SK-N-SH (cell line): ENCODE data around the gene OR2J2. TPM values are rescaled to one million over a fixed set of nuclear protein-coding genes. Genes with fewer than 3 reads are reported as not detected.

Experiments used
- CTCF ChIA-PET: fragments of 300-600, 350-600 bp; formaldehyde crosslinking; extraction: SDS; loops from one replicate; lab custom pipeline; 2021; lab: Yijun Ruan, JAX
- POLR2A ChIA-PET: fragments of 350-600 bp; sonication (Branson Sonifier 250); formaldehyde crosslinking; extraction: SDS; loops from one replicate; lab custom pipeline; 2020; ENCODE audit warnings: antibody characterized with exemption, inconsistent platforms; lab: Yijun Ruan, JAX
- DNase-seq: peaks from one replicate; pipeline ENCODE4 v3.0.0; 2012
- H2AFZ ChIP-seq: fragments of 200-600 bp; sonication (generic); 2 replicates; pipeline ENCODE4 v1.8.1; 2016; ENCODE audit warnings: antibody characterized with exemption, mild to moderate bottlenecking, low read depth
- H3F3A ChIP-seq: fragments of 200-600 bp; sonication (generic); replicated peaks from 2 replicates; pipeline ENCODE3; 2016; ENCODE audit warnings: antibody characterized with exemption, mild to moderate bottlenecking; ENCODE audit not compliant: insufficient read depth
- H3K27ac ChIP-seq, 2 experiments: fragments of 200-500 bp in 1 of 2; fragments of 200-600 bp in 1 of 2; sonication (Bioruptor generic) in 1 of 2; sonication (generic), shearing (Covaris generic) in 1 of 2; 2 replicates each; pipeline versions ENCODE4 v1.5.1 to v1.6.1; 2014 to 2016; ENCODE audit warnings: low read depth in 2 of 2, inconsistent platforms in 1 of 2, low read length in 1 of 2, mild to moderate bottlenecking in 1 of 2, mixed read lengths in 1 of 2
- H3K27me3 ChIP-seq: fragments of 200-600 bp; sonication (generic), shearing (Covaris generic); 2 replicates; pipeline ENCODE4 v1.6.1; 2016; ENCODE audit warnings: mixed run types; ENCODE audit not compliant: insufficient read depth
- H3K36me3 ChIP-seq, 2 experiments: fragments of 200-500 bp in 1 of 2; fragments of 200-600 bp in 1 of 2; sonication (Bioruptor generic) in 1 of 2; sonication (generic) in 1 of 2; replicated peaks in 1 of 2; 2 replicates each; pipeline versions ENCODE3 to v1.5.1; 2014 to 2016; ENCODE audit warnings: low read length in 1 of 2, mild to moderate bottlenecking in 1 of 2; ENCODE audit not compliant: insufficient read depth in 2 of 2, control insufficient read depth in 1 of 2
- H3K4me1 ChIP-seq, 2 experiments: fragments of 200-500 bp in 1 of 2; fragments of 200-600 bp in 1 of 2; sonication (Bioruptor generic) in 1 of 2; sonication (generic), shearing (Covaris generic) in 1 of 2; 2 replicates each; pipeline versions ENCODE4 v1.5.1 to v1.6.1; 2014 to 2016; ENCODE audit warnings: low read depth in 1 of 2, low read length in 1 of 2, mixed run types in 1 of 2; ENCODE audit not compliant: insufficient read depth in 2 of 2, control insufficient read depth in 1 of 2
- H3K4me2 ChIP-seq: fragments of 200-600 bp; sonication (generic), shearing (Covaris generic); 2 replicates; pipeline ENCODE4 v1.6.1; 2017; ENCODE audit warnings: mixed run types
- H3K4me3 ChIP-seq, 2 experiments: fragments of 200-500 bp in 1 of 2; fragments of 200-600 bp in 1 of 2; sonication (Bioruptor generic) in 1 of 2; sonication (generic), shearing (Covaris generic) in 1 of 2; 2 replicates each; pipeline versions ENCODE4 v1.5.1 to v1.8.1; 2014 to 2016; ENCODE audit warnings: low read depth in 2 of 2, inconsistent platforms in 1 of 2, low read length in 1 of 2, mild to moderate bottlenecking in 1 of 2, mixed read lengths in 1 of 2, moderate library complexity in 1 of 2
- H3K79me2 ChIP-seq: fragments of 200-600 bp; sonication (generic); 2 replicates; pipeline ENCODE4 v1.8.1; 2017; ENCODE audit warnings: mild to moderate bottlenecking; ENCODE audit not compliant: insufficient read depth
- H3K9ac ChIP-seq: fragments of 200-600 bp; sonication (generic); 2 replicates; pipeline ENCODE4 v1.6.1; 2017; ENCODE audit warnings: mixed run types
- H3K9me2 ChIP-seq: fragments of 200-600 bp; sonication (generic); 2 replicates; pipeline ENCODE4 v1.6.1; 2017; ENCODE audit warnings: mixed run types
- H3K9me3 ChIP-seq: fragments of 200-600 bp; sonication (generic); 2 replicates; pipeline ENCODE4 v1.6.1; 2017; ENCODE audit warnings: mixed run types, mild to moderate bottlenecking, moderate library complexity
- H4K20me1 ChIP-seq: fragments of 200-600 bp; sonication (generic); 2 replicates; pipeline ENCODE4 v1.6.1; 2017; ENCODE audit warnings: mild to moderate bottlenecking, mixed run types; ENCODE audit not compliant: insufficient read depth
- FOSL2 ChIP-seq: IDR thresholded peaks from 2 replicates; pipeline ENCODE4 v1.4.0; 2012; ENCODE audit warnings: low read depth, mild to moderate bottlenecking, moderate library complexity, borderline replicate concordance
- FOXJ3 ChIP-seq: sonication (generic); formaldehyde crosslinking; IDR thresholded peaks from 2 replicates; pipeline ENCODE4 v1.5.1; 2020; ENCODE audit warnings: mild to moderate bottlenecking, missing genetic modification reagents
- FOXM1 ChIP-seq: IDR thresholded peaks from 2 replicates; pipeline ENCODE4 v1.4.0; 2012; ENCODE audit warnings: low read depth, mild to moderate bottlenecking
- GATA2 ChIP-seq: sonication (generic); formaldehyde crosslinking; IDR thresholded peaks from 2 replicates; pipeline ENCODE4 v1.5.0; 2020; ENCODE audit warnings: mild to moderate bottlenecking, missing genetic modification reagents
- JUND ChIP-seq: IDR thresholded peaks from 2 replicates; pipeline ENCODE4 v1.4.0; 2012
- MEF2A ChIP-seq: IDR thresholded peaks from 2 replicates; pipeline ENCODE4 v1.4.0; 2012; ENCODE audit warnings: low read depth, borderline replicate concordance
- NRF1 ChIP-seq: IDR thresholded peaks from 2 replicates; pipeline ENCODE4 v1.6.1; 2012; ENCODE audit warnings: low read depth, mild to moderate bottlenecking, low read length
- POLR2AphosphoS5 ChIP-seq: IDR thresholded peaks from 2 replicates; pipeline ENCODE4 v1.6.1; 2012; ENCODE audit warnings: low read depth, low read length
- RAD21 ChIP-seq: IDR thresholded peaks from 2 replicates; pipeline ENCODE4 v1.6.1; 2012; ENCODE audit warnings: mild to moderate bottlenecking, low read length
- RFX5 ChIP-seq: IDR thresholded peaks from 2 replicates; pipeline ENCODE4 v1.6.1; 2012; ENCODE audit warnings: mild to moderate bottlenecking, improper control_type of control experiment, low read length
- RXRA ChIP-seq: IDR thresholded peaks from 2 replicates; pipeline ENCODE4 v1.4.0; 2012; ENCODE audit warnings: low read depth, mild to moderate bottlenecking, borderline replicate concordance
- SMC3 ChIP-seq: IDR thresholded peaks from 2 replicates; pipeline ENCODE4 v1.6.1; 2012; ENCODE audit warnings: low read depth, low read length, improper control_type of control experiment
- TAF1 ChIP-seq: IDR thresholded peaks from 2 replicates; pipeline ENCODE4 v1.6.1; 2012; ENCODE audit warnings: low read depth, mild to moderate bottlenecking, low read length, moderate library complexity, borderline replicate concordance
- TEAD4 ChIP-seq: IDR thresholded peaks from 2 replicates; pipeline ENCODE4 v1.4.0; 2012; ENCODE audit warnings: mild to moderate bottlenecking, borderline replicate concordance; ENCODE audit not compliant: insufficient read depth
- YY1 ChIP-seq: IDR thresholded peaks from 2 replicates; pipeline ENCODE4 v1.4.0; 2012; ENCODE audit warnings: low read depth, mild to moderate bottlenecking
- WGBS: methylation state at CpG from one replicate; pipeline ENCODE4 v1.1.6; 2017; ENCODE audit warnings: low lambda C conversion rate; 5-methylcytosine and 5-hydroxymethylcytosine counted together
- polyA plus RNA-seq, 3 experiments: library from polyadenylated mRNA; depleted of rRNA; stranded (reverse); fragments of >200 nt; gene quantifications; 2 replicates each; pipeline ENCODE4 v1.2.3, GENCODE V29; 2012
- TF ChIP-seq, protein P1 (sequence below): fragments of 150-350 bp; IDR thresholded peaks from 2 replicates; pipeline ENCODE4 v1.6.1; 2017; ENCODE audit warnings: antibody characterized with exemption, low read length, low read depth, borderline replicate concordance
- TF ChIP-seq, protein P2 (sequence below): fragments of 200-600 bp; sonication (generic); IDR thresholded peaks from 2 replicates; pipeline ENCODE4 v1.6.1; 2017; ENCODE audit warnings: antibody characterized with exemption, mild to moderate bottlenecking, moderate library complexity
- TF ChIP-seq, protein P3 (sequence below): IDR thresholded peaks from 2 replicates; pipeline ENCODE4 v1.4.0; 2012; ENCODE audit warnings: low read depth
- TF ChIP-seq, protein P4 (sequence below): IDR thresholded peaks from 2 replicates; pipeline ENCODE4 v1.6.1; 2012; ENCODE audit warnings: mild to moderate bottlenecking, low read depth, low read length, moderate library complexity
- TF ChIP-seq, protein P5 (sequence below): IDR thresholded peaks from 2 replicates; pipeline ENCODE4; 2012

The OR2J2 gene
- polyA plus RNA-seq, 1 of the 3 experiments (the other 2 are of a cell fraction), result not detected

DNA sequence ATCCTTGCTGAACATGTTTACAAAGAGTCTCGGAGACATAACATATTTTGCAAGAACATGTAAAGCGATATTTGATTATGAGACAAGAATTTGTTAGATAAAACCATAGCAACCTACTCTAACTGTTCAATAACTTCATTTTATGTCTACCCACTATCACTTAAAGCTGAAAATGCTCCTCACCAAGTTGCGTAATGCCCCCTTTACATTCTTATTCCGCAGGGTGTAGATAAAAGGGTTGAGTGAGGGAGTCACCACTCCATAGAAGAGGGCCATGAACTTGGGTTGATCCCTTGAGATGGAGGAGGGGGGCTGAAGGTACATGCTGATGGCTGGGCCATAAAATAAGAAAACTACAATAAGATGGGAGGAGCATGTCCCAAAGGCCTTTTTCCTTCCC, 33.0 kb upstream of the OR2J2 start (continued):
- no peak for TF ChIP-seq FOXM1
- no peak for TF ChIP-seq RAD21
- TF ChIP-seq TEAD4, result no peak
- TF ChIP-seq FOXJ3 (CRISPR knock-in tag), result no peak
- TF ChIP-seq SMC3, result no peak
- TF ChIP-seq, all 33 proteins: peak for 0

DNA sequence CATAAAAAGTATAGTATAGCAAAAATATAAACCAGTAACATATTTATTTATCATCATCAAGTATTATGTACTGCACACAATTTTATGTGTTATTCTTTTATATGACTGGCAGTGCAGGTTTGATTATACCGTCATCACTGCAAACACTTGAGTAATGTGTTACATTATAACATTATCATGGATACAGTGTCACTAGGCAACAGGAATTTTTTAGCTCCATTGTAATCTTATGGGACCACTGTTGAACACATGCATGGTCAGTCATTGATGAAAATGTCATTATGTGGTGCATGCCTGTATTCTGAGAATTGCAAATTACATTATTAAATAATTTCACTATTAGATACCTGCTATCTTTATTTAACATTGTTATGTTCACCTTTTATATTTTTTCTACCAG, 29.1 kb upstream of the OR2J2 start:
- no peaks in the 10 kb centered on the region for H3K27me3 ChIP-seq
- H2AFZ ChIP-seq, result no peak overlapping the region
- no peak overlapping the region for H3K4me3 ChIP-seq
- WGBS, result 13% methylated on average over 1 of the region's 1 CpG
- H3K4me2 ChIP-seq, result no peak overlapping the region
- no peak overlapping the region for H3K9ac ChIP-seq
- no peaks in the 10 kb centered on the region for H3K4me1 ChIP-seq
- CTCF ChIA-PET, result no interaction called here
- POLR2A ChIA-PET, result no interaction called here
- DNase-seq, result no peak
- no peaks in the 10 kb centered on the region for H3F3A ChIP-seq
- H3K79me2 ChIP-seq, result no peaks in the 10 kb centered on the region
- H3K27ac ChIP-seq, result no peak overlapping the region
- H4K20me1 ChIP-seq, result no peaks in the 10 kb centered on the region
- H3K9me2 ChIP-seq, result no peaks in the 10 kb centered on the region
- no peak for TF ChIP-seq RFX5
- TF ChIP-seq FOSL2, result no peak
- no peak for TF ChIP-seq POLR2AphosphoS5
- TF ChIP-seq, protein P1, sequence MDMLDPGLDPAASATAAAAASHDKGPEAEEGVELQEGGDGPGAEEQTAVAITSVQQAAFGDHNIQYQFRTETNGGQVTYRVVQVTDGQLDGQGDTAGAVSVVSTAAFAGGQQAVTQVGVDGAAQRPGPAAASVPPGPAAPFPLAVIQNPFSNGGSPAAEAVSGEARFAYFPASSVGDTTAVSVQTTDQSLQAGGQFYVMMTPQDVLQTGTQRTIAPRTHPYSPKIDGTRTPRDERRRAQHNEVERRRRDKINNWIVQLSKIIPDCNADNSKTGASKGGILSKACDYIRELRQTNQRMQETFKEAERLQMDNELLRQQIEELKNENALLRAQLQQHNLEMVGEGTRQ, result no peak
- TF ChIP-seq, protein P2, sequence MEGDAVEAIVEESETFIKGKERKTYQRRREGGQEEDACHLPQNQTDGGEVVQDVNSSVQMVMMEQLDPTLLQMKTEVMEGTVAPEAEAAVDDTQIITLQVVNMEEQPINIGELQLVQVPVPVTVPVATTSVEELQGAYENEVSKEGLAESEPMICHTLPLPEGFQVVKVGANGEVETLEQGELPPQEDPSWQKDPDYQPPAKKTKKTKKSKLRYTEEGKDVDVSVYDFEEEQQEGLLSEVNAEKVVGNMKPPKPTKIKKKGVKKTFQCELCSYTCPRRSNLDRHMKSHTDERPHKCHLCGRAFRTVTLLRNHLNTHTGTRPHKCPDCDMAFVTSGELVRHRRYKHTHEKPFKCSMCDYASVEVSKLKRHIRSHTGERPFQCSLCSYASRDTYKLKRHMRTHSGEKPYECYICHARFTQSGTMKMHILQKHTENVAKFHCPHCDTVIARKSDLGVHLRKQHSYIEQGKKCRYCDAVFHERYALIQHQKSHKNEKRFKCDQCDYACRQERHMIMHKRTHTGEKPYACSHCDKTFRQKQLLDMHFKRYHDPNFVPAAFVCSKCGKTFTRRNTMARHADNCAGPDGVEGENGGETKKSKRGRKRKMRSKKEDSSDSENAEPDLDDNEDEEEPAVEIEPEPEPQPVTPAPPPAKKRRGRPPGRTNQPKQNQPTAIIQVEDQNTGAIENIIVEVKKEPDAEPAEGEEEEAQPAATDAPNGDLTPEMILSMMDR, result no peak
- TF ChIP-seq TAF1, result no peak
- no peak for TF ChIP-seq RXRA
- no peak for TF ChIP-seq NRF1
- no peak for TF ChIP-seq GATA2 (CRISPR knock-in tag)
- TF ChIP-seq, protein P3, sequence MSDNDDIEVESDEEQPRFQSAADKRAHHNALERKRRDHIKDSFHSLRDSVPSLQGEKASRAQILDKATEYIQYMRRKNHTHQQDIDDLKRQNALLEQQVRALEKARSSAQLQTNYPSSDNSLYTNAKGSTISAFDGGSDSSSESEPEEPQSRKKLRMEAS, result no peak
- TF ChIP-seq, protein P4, sequence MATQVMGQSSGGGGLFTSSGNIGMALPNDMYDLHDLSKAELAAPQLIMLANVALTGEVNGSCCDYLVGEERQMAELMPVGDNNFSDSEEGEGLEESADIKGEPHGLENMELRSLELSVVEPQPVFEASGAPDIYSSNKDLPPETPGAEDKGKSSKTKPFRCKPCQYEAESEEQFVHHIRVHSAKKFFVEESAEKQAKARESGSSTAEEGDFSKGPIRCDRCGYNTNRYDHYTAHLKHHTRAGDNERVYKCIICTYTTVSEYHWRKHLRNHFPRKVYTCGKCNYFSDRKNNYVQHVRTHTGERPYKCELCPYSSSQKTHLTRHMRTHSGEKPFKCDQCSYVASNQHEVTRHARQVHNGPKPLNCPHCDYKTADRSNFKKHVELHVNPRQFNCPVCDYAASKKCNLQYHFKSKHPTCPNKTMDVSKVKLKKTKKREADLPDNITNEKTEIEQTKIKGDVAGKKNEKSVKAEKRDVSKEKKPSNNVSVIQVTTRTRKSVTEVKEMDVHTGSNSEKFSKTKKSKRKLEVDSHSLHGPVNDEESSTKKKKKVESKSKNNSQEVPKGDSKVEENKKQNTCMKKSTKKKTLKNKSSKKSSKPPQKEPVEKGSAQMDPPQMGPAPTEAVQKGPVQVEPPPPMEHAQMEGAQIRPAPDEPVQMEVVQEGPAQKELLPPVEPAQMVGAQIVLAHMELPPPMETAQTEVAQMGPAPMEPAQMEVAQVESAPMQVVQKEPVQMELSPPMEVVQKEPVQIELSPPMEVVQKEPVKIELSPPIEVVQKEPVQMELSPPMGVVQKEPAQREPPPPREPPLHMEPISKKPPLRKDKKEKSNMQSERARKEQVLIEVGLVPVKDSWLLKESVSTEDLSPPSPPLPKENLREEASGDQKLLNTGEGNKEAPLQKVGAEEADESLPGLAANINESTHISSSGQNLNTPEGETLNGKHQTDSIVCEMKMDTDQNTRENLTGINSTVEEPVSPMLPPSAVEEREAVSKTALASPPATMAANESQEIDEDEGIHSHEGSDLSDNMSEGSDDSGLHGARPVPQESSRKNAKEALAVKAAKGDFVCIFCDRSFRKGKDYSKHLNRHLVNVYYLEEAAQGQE, result no peak
- TF ChIP-seq TEAD4, result no peak
- TF ChIP-seq, protein P5, sequence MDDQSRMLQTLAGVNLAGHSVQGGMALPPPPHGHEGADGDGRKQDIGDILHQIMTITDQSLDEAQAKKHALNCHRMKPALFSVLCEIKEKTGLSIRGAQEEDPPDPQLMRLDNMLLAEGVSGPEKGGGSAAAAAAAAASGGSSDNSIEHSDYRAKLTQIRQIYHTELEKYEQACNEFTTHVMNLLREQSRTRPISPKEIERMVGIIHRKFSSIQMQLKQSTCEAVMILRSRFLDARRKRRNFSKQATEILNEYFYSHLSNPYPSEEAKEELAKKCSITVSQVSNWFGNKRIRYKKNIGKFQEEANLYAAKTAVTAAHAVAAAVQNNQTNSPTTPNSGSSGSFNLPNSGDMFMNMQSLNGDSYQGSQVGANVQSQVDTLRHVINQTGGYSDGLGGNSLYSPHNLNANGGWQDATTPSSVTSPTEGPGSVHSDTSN, result no peak
- TF ChIP-seq FOXJ3 (CRISPR knock-in tag), result no peak
- TF ChIP-seq MEF2A, result no peak
- TF ChIP-seq JUND, result no peak
- TF ChIP-seq YY1, result no peak
- no peaks in the 10 kb centered on the region for H3K9me3 ChIP-seq
- H3K36me3 ChIP-seq, result no peaks in the 10 kb centered on the region
